DND-41 (cell line): ENCODE data around the gene TAS2R30.

Source experiments
- ATAC-seq: fragments of 200-7000 bp; cut with Tn5 transposase; 3 replicates; pipeline ENCODE4 v1.9.1; 2021; ENCODE audit warnings: low read depth; ENCODE audit not compliant: insufficient read depth
- DNase-seq: peaks from one replicate; pipeline ENCODE4 v3.0.0-alpha.2; 2020
- H2AFZ ChIP-seq: 2 replicates; pipeline ENCODE4 v1.6.0; 2012; ENCODE audit warnings: low read depth, low read length
- H3K27ac ChIP-seq: 2 replicates; pipeline ENCODE4 v1.5.1; 2012; ENCODE audit warnings: low read length, inconsistent platforms
- H3K27me3 ChIP-seq: fragments of 200-600 bp; sonication (generic); 2 replicates; pipeline ENCODE4 v1.6.0; 2012; ENCODE audit warnings: low read length, mild to moderate bottlenecking, inconsistent platforms; ENCODE audit not compliant: insufficient read depth, poor library complexity
- H3K36me3 ChIP-seq: 2 replicates; pipeline ENCODE4 v1.5.1; 2012; ENCODE audit warnings: low read length, inconsistent platforms; ENCODE audit not compliant: insufficient read depth
- H3K4me1 ChIP-seq: 2 replicates; pipeline ENCODE4 v1.5.1; 2012; ENCODE audit warnings: mild to moderate bottlenecking, low read length; ENCODE audit not compliant: insufficient read depth
- H3K4me2 ChIP-seq: 2 replicates; pipeline ENCODE4 v1.6.0; 2012; ENCODE audit warnings: mild to moderate bottlenecking, moderate library complexity, low read length, inconsistent platforms; ENCODE audit not compliant: insufficient read depth
- H3K4me3 ChIP-seq, 2 experiments: fragments of 200-600 bp in 1 of 2; shearing (Covaris generic) in 1 of 2; 2 replicates each; pipeline ENCODE4 v1.5.1; 2012 to 2016; ENCODE audit warnings: inconsistent platforms in 2 of 2, low read length in 2 of 2, mild to moderate bottlenecking in 2 of 2, low read depth in 1 of 2, moderate library complexity in 1 of 2
- H3K79me2 ChIP-seq: 2 replicates; pipeline ENCODE4 v1.6.0; 2012; ENCODE audit warnings: low read length, inconsistent platforms; ENCODE audit not compliant: insufficient read depth
- H3K9ac ChIP-seq: 2 replicates; pipeline ENCODE4 v1.6.0; 2012; ENCODE audit warnings: low read depth, mild to moderate bottlenecking, inconsistent platforms, low read length, moderate library complexity
- H3K9me3 ChIP-seq: 2 replicates; pipeline ENCODE4 v1.5.1; 2012; ENCODE audit warnings: low read length, moderate library complexity, mild to moderate bottlenecking, inconsistent platforms; ENCODE audit not compliant: insufficient read depth, severe bottlenecking
- H4K20me1 ChIP-seq: 2 replicates; pipeline ENCODE4 v1.6.0; 2012; ENCODE audit warnings: low read length; ENCODE audit not compliant: insufficient read depth
- EZH2 ChIP-seq: IDR thresholded peaks from 3 replicates; pipeline ENCODE4 v1.6.1; 2012; ENCODE audit warnings: borderline replicate concordance, low read depth, mild to moderate bottlenecking, moderate library complexity, low read length, inconsistent platforms; ENCODE audit not compliant: severe bottlenecking
- TF ChIP-seq, protein P1 (sequence below): IDR thresholded peaks from 2 replicates; pipeline ENCODE4 v1.5.1; 2012; ENCODE audit warnings: borderline replicate concordance, low read length, moderate library complexity, mild to moderate bottlenecking; ENCODE audit not compliant: poor library complexity, severe bottlenecking; ENCODE audit errors: extremely low read depth

The TAS2R30 gene

DNA sequence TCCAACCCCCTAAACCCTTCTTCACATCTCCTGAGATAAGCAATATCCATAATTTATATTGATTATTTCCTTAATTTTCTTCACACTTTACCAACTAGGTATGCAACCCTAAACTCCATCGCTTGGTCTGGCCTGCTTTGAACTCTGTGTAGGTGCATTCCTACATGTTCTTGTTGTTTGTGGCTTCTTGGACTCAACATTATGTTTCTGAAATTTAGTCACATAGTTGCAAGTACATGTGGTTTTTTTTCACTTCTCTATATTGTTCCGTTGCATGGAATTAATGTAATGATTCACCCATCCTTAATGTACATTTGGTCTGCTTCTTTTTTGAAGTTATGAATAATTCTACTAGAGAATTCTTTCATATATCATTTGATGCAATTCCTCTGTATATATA is 1.6 kb upstream of the TAS2R30 start:
- Histone ChIP-seq H3K36me3 (peaks cover 1% of the 10 kb centered on the region; the same call in 1 of the 2 replicates), H3K4me1 (no peaks in the 10 kb centered on the region), H3K27ac (no peak overlapping the region), H3K4me3 (no peak overlapping the region), H3K4me2 (no peak overlapping the region), H3K27me3 (no peaks in the 10 kb centered on the region), H2AFZ (no peak overlapping the region), H3K79me2 (peaks cover 80% of the 10 kb centered on the region), H3K9ac (no peak overlapping the region), H3K9me3 (no peaks in the 10 kb centered on the region), H4K20me1 (peaks cover 6% of the 10 kb centered on the region; the same call in 1 of the 2 replicates)
- TF ChIP-seq EZH2 = no peak
- TF ChIP-seq, protein P1, sequence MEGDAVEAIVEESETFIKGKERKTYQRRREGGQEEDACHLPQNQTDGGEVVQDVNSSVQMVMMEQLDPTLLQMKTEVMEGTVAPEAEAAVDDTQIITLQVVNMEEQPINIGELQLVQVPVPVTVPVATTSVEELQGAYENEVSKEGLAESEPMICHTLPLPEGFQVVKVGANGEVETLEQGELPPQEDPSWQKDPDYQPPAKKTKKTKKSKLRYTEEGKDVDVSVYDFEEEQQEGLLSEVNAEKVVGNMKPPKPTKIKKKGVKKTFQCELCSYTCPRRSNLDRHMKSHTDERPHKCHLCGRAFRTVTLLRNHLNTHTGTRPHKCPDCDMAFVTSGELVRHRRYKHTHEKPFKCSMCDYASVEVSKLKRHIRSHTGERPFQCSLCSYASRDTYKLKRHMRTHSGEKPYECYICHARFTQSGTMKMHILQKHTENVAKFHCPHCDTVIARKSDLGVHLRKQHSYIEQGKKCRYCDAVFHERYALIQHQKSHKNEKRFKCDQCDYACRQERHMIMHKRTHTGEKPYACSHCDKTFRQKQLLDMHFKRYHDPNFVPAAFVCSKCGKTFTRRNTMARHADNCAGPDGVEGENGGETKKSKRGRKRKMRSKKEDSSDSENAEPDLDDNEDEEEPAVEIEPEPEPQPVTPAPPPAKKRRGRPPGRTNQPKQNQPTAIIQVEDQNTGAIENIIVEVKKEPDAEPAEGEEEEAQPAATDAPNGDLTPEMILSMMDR = no peak
- ATAC-seq = no peak
- DNase-seq = no peak

DNA sequence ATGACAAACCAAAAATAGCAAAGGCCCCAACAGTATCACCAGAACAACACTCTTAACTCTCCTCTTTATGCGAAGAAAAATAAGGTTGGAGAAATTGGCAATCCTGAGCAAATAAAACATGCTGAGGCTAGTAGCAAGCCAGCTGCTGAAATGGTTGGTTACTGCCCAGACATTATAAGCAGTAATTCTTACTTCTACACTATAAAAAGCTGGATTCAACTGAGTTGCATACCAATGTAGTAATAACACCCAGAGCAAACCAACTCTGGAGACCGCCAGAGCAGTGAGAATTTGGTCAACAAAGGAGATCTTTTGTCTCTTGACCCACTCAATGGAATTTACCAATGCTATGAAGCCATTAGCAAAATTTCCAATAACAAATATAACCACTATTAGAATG is 628 bp downstream of the TAS2R30 start:
- H3K36me3 ChIP-seq = peaks cover 19% of the 10 kb centered on the region
- H2AFZ ChIP-seq = no peak overlapping the region
- H3K4me1 ChIP-seq = no peaks in the 10 kb centered on the region
- H3K27ac ChIP-seq = no peak overlapping the region
- no peaks in the 10 kb centered on the region for H3K27me3 ChIP-seq
- no peak for ATAC-seq
- peaks cover 82% of the 10 kb centered on the region for H3K79me2 ChIP-seq
- H3K4me2 ChIP-seq = no peak overlapping the region
- H3K4me3 ChIP-seq = no peak overlapping the region
- H3K9ac ChIP-seq = no peak overlapping the region
- TF ChIP-seq, protein P1 = no peak
- no peak for TF ChIP-seq EZH2
- H3K9me3 ChIP-seq = no peaks in the 10 kb centered on the region
- DNase-seq = no peak
- H4K20me1 ChIP-seq = peaks cover 11% of the 10 kb centered on the region; the same call in 1 of the 2 replicates

DNA sequence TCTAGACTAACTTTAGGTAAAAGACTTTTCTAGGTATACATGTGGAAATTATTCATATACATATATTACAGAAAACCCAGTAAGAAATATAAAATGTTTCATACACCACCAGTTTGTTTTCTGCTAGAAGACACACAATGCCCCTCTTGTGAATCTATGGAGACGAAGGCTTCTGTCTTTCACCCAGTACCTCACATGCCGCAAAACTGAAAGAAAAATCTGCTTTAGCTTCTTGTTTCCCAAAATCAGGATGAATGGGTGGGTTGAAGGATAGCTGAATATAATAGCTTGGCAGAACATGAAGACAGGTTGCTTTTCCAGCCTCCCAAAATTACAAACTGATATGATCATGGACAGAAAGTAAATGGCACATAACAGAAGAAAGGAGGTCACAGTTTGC is 1.3 kb downstream of the TAS2R30 start:
- no peak overlapping the region for H2AFZ ChIP-seq

More for the DNA sequence above, 1.3 kb downstream of the TAS2R30 start:
- no peak for TF ChIP-seq EZH2
- TF ChIP-seq, protein P1 = no peak
- DNase-seq (no peak), ATAC-seq (no peak)
- no peak overlapping the region for H3K27ac ChIP-seq
- no peaks in the 10 kb centered on the region for H3K4me1 ChIP-seq
- H3K9me3 ChIP-seq = no peaks in the 10 kb centered on the region
- no peak overlapping the region for H3K4me3 ChIP-seq
- H3K9ac ChIP-seq = no peak overlapping the region
- H3K4me2 ChIP-seq = no peak overlapping the region
- peaks cover 11% of the 10 kb centered on the region; the same call in 1 of the 2 replicates for H4K20me1 ChIP-seq
- no peaks in the 10 kb centered on the region for H3K27me3 ChIP-seq
- peaks cover 19% of the 10 kb centered on the region for H3K36me3 ChIP-seq
- H3K79me2 ChIP-seq = peaks cover 84% of the 10 kb centered on the region
